Stimulated activated CD4-positive, alpha-beta T cell treated with anti-CD3 and anti-CD28 coated beads, Interleukin-1b, Interleukin-23, amount 100 ng/mL, for 1 hour (primary cell): ENCODE measurements around the gene KCTD2.

Experiments
- DNase-seq, 2 donors: peaks; one replicate each; pipeline ENCODE4 v3.0.0-alpha.2; 2020; ENCODE audit warnings: low read depth in 2 of 2

KCTD2 gene

GRCh38 chr17:75099881-75100595, 53.0 kb downstream of the KCTD2 start:
- DNase-seq, result no peak

- no peak for DNase-seq
Measured at GRCh38 chr17:75102385-75102821, 55.4 kb downstream of the KCTD2 start.

GRCh38 chr17:75103601-75104554, 56.9 kb downstream of the KCTD2 start:
- no peak for DNase-seq

- DNase-seq, result no peak
Measured at GRCh38 chr17:75105126-75106080, 58.4 kb downstream of the KCTD2 start.

GRCh38 chr17:75108193-75108592, 61.2 kb downstream of the KCTD2 start:
- no peak for DNase-seq

GRCh38 chr17:75109046-75109406, 62.0 kb downstream of the KCTD2 start:
- no peak for DNase-seq

- DNase-seq, result peak; percentile 77 to 85
Measured at GRCh38 chr17:75109407-75110233, 62.6 kb downstream of the KCTD2 start, which contains the start of gene ARMC7. Gene ARMC7 (plus strand): TSS chr17:75109969. CDS start chr17:75110289, 320 bp downstream.

- no peak for DNase-seq
Measured at GRCh38 chr17:75110234-75110937, 63.4 kb downstream of the KCTD2 start.

GRCh38 chr17:75111777-75112335, 64.8 kb downstream of the KCTD2 start:
- DNase-seq, result no peak

- peak; percentile 78 to 83 for DNase-seq
Measured at GRCh38 chr17:75113798-75114551, 67.0 kb downstream of the KCTD2 start.

GRCh38 chr17:75114552-75115314, 67.7 kb downstream of the KCTD2 start:
- no peak for DNase-seq
